Right renal pelvis (tissue), 4 donors: ENCODE data around the gene IP6K2. TPM values are rescaled to one million over a fixed set of nuclear protein-coding genes. Genes with fewer than 3 reads are reported as not detected.

Experiments used
- DNase-seq, 4 donors: peaks; one replicate each; pipeline ENCODE4 v3.0.0-alpha.2; 2013; ENCODE audit warnings: low read depth in 4 of 4, low spot score in 3 of 4, missing footprints in 1 of 4
- polyA plus RNA-seq, 4 donors: library from polyadenylated mRNA; unstranded; fragments of 120-200 nt; gene quantifications; one replicate each; pipeline ENCODE4 v1.2.1, GENCODE V29; 2013; ENCODE audit not compliant: insufficient read length in 4 of 4

The IP6K2 gene
- polyA plus RNA-seq, 4 donors: 183 to 280 (median 215) TPM

DNA sequence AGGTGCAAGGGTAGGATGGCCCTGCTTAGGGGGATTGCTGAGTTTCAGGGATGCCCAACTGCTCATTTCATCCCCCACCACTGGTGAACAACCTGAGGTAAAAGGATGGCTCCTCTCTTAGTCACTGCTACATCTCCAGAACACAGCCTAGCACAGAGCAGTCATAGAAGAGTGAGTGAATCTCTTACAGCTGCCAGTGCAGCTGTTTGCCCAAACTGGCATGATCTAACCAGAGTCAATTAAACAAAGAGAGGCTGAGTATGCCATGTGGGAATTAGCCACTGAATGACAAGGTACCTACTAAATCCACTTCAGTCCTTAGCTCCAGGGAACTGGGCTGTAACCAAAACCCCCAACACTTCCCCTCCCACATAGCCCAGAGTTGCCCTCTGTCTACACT, 24.5 kb downstream of the IP6K2 start:
- DNase-seq: no peak

DNA sequence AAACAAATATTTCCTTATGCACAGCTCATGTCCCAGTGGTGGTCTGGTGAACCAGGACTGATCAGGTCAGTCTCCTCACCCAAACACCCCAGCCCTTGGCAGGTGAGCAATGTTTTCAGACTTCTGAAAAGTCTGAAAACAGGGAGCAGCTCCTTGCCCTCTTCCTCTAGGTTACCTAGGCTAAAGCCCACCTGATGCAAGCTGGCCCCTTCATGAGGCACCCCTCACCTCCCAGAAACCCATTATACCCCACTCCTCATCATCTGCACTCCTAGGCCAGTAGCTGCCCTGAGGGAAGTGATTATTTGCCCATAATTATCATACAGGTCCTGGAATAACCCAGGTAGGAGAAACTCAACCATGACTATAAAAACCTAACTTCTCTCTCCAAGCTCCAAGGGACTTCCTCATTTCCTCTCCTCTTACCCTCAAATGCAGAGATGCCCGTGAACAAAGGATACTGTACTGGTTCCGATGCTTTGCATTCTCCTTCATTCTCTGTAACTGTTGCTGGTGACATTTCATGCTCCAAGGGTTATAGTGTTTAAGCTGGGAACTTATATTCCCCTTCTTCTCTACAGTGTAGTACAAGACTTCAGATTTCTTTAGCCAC, 26.1 kb downstream of the IP6K2 start:
- DNase-seq: no peak

DNA sequence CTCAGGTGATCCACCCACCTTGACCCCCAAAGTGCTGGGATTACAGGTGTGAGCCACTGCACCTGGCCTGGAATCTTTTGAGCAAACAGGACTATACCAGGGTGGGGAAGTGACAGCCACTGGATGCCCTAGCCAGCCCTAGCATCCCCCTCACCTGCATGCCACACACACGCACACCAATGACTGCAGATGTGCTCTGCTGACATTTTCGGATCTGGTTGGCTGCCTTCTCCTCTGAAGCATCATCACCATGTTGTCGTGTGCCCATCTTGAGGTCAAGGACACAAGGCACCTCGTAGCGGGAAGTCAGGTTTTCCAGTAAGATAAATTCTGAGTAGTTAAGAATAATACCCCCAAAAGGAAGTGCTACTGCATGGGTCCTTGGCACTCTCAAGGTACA, 27.6 kb downstream of the IP6K2 start:
- DNase-seq: no peak

DNA sequence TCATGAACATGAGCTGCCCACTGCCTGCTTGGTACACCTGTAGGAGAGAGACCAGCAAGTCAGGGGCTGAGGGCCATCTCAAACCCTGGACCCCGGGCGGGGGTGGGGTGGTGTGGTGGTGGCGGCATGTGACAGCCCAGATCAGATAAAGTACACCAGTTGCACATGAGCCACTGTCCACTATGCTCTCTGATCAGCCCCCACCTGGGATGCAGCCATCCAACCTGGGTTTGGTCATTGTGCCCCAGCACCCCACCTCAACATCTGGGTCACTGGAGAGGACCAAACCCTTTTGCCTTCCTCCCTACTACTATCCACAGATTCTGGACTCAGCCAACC, 28.3 kb downstream of the IP6K2 start:
- no peak for DNase-seq

DNA sequence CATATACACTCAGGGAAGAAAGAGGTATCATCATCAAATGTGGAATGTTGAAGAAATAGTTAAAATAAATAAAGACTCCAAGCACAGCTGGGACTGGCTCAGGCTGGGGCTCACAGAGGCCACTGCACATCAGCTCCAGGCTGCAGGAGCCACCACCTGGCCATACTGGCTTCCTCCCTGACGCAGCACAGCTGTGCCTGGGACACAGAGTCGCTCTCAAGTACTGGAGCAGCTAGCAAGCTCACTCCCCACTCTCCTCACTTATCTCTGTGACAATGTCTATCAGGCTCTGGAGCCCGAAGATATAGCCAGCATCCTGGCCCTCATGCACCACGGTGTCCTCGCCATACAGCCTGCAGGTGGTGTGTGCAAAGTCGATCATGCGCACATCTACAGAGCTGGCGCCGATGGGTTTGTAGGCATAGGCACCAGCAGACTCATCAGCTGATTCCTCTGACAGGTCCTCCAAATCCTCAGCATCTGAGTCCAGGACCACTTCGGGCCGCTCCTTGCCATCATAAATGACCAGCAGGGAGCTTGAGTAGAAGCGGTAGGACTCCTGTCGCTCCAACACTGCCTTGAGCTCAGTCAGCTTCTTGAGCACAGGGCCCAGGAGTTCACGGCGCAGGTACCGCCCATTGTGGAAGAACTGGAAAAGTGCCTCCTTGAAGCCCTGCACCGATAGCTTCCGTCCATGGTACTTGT, 28.8 kb downstream of the IP6K2 start:
- DNase-seq: no peak

DNA sequence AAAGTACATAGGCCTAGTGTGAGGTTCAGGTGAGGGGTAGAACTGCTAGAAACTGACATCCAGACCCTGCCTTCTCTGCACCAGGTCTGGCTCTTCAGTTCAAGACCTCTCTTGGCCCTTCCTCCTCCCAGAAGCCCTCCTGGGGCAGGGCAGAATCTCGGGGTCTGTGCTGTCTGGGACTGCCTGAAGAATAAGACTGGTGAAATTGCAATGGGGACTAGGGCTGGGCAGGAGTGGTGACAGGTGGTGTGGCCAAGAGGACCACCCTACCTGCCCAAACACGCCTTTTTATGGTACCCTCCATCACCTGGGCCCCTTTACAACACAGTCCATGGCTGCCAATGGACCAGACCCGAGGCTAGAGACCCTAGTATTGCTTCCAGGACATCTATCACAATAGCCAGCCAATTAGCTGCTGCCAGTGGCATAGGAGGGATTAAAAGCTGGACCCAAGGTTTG, 29.8 kb downstream of the IP6K2 start:
- no peak for DNase-seq

DNA sequence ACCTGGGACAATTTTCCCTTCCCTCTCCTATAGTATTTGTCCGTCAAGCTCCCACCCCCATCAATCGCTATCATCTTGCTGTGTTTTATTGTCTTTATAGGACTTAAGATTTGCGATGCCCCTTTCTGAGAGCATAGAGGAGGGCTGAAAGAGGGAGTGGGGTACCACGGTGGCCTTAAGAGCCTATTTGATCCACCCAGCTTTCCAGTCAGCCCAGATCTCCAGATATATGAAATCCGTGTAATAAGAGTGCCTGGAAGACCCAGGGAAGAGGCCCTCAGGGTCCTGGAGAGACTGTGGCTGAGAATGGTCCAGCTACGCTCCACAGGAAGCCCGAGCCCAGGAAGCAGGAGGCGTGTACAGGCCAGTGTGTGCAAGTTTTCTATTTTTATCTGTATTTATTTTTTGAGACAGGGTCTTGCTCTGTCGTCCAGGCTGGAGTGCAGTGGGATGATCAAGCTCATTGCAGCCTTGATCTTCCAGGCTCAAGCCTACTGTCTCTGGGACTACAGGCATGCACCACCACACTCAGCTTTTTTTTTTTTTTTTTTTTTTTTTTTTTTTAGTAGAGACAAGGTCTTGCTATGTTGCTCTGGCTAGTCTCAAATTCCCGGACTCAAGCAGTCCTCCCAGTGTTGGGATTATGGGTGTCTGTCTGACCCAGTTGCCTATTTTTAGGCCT, 30.3 kb downstream of the IP6K2 start:
- no peak for DNase-seq

DNA sequence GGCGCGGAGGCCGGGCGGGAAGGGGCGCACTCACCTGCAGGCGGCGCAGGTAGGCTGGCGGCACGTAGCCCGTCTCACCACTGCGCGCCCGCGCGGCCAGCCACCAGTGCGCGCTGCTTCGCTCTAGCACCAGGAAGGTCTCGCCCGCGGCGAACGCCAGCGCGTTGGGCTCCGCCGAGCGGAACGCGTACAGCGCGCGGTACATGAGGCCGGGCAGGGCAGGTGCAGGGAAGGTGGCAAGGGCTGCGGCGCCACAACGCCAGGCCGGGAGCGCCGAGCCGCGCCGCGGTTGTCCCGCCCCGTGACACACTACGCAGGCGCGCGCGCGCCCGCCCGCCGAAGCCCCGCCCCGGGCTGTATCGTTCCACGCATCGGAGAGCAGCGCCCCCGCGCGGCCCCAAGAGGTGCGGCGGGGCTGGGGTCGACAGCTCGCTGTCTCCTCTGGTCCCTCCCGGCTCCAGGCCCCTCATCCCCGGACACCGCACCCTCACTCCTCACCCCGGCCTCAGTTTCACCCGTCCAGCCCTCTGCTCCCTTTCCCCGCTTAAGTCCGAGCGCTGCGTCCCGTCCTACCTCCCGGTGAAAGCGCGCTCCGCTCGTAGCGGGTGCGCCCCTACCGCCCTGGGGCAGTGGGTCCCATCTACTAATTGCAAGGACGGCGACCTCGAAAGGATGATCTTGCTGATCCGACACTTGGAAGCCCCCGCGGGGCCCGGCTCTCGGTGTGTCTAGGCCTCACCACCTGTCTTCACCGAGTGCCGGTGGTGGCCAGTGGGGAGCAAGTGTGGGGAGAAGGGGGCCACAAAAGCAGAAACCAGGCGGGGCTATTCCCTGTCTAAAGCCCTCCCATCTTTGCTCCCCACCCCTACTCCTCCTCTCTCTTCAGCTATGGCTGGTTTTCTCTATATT, 31.2 kb downstream of the IP6K2 start, which contains the start of gene NCKIPSD:
TSS of gene NCKIPSD (minus strand) at position 313 of the 909 bp plus-strand sequence. CDS start at position 205, 108 bp downstream.
- peak; percentile 73 to 87 (median 77) for DNase-seq

DNA sequence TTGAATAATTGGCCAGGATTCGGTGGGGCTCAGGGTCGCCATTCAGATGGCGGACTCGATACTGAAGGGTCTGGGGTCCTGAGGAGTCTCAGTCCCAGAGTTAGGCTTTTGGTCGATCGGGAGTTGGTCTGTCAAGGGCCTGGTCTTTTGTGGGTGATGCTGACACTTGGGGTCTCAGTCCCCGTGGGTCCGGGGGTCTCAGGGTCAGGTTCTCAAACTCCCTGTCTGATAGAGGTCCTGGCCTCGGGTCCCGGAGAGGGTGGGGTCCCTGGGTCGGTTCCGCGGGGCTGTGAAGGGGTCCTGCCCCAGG, 31.8 kb downstream of the IP6K2 start:
- DNase-seq: no peak

DNA sequence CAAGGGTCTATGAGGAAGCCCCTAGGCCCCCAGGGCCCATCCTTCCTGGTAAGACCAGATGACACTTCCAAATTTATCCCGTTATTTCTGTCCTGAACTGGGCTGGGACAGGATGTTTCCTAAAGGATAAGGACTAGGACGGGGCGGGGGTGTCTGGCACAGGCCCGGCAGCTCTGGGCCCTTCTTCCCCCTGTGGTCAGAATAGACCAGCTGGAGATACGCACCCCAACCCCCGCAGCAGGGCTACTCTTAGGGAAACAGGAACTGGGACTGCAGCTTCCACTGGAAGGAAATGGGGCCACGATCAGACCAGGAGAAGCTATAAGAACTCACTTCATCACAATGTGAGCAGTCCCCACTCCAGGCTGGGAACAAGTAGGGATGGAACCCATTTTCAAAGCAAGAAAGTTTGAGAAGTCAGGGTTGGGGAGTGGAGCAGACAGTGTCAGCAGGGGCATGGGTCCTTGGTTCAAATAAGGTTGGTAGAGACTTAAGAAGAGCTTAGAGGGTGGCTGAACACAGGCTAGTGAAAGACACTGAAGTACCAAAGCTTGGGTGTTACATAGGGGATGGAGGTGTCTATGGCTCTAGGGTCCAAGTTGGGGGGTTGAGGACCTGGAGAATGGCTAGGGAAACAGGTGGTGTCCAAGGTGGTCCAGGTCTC, 32.4 kb downstream of the IP6K2 start:
- DNase-seq: no peak

DNA sequence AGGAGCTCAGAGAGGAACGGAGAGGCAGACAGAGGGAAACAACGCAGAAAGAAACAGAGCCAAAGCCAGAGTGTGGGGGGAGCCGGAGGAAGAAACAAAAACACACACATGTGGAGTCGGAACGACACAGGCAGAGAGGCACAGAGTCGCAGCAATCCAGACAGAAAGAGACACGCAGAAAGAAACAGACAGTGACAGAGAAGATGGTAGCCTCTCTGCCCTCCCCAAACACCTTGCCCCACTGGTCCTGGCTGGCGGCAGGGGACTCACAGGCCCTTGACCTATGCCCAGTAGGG, 33.0 kb downstream of the IP6K2 start:
- no peak for DNase-seq

DNA sequence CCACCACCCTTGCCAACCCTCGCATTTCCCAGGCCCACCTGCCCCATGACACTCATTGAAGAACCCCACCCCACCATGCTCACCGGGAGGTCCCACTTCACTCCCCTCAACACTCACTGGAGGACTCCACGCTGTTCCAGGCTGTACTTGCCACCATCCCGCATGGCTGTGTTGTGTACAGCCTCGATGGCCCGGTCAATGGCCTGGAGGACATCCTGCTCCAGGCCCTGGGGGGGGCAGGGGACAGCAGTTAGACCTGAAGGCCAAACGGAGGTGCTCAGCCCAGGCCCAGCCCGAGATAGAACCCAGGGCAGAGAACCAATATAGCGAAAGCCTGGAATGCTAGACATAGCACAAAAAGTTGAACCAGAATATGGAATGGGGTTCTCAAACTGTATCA, 34.2 kb downstream of the IP6K2 start:
- no peak for DNase-seq

DNA sequence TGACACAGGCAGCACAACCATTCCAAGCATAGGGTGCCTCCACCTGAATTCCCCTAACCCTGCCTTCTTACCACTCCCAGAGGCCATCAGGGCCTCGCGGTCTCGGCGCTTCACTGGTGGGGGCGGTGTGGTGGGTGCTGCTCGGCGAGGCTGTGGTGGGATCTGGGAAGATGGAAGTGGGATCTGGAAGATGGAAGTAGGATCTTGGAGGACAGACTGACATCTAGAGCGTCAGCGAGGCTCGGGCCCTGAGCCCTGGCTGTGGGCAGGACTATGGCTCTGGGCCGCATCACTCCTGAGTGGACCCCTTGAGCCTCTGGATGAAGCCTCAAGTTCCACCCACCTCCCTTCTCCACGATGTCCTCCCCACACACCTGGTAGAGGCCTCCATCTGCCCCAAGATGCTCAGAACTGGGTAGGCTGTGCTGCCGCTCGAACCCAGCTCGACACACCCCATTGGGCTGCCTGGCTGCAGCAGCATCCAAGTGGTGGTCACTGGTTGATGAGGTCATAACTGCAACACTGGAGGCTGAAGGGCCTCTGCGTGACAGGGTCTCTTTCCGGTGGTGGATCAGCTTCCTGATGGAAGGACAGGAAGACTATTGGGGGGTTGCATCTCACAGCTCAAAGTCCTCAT, 34.9 kb downstream of the IP6K2 start:
- no peak for DNase-seq

DNA sequence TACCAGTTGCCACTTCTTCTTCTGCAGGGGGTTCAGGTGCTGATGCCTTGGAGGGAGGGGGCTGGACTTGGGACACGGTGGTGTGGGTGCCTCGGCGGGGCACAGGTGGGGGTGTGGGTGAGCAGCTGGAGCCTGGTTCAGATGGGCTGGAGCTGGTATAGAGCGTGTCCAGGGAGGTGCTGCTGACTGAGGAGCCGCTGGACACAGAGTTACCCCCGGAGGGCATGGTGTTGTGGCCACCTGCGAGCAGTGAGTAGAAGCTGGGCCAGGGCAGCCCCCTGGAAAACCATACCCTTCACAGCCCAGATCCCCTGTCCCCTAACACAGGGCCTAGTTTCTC, 35.5 kb downstream of the IP6K2 start:
- no peak for DNase-seq

DNA sequence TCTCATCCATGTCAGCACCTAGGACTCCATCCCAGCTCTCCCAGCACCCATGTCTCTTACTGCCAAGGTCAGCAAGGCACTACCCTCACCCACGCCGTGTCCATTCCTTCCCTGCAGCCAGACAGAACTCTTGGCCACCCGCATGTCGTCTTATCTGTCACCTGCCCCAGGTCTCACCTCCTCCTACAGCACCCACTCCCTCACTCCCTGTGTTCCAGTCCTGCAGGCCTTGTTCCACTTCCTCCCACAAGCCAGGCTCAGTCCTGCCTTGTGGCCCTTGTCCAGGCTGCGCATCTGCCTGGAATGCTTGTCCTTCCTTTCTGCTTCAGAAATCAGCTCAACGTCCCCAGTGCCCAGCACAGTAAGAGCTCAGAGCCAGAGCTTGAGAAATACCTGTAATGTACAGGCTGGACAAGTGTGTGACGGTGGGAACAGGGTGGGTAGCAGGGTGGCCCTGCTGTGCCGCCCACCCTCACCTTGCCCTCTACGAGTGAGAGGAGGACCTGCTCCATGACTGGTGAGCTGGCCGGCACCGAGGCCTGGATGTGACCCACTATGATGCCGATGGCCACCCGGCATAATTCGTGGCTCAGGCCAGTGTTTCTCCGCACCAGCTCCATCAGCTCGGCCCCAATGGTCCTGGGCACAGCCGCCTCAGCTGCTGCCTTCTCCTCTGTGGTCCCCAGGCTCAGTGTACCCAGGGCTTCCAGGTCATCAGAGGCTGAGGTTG, 36.0 kb downstream of the IP6K2 start:
- DNase-seq: no peak

DNA sequence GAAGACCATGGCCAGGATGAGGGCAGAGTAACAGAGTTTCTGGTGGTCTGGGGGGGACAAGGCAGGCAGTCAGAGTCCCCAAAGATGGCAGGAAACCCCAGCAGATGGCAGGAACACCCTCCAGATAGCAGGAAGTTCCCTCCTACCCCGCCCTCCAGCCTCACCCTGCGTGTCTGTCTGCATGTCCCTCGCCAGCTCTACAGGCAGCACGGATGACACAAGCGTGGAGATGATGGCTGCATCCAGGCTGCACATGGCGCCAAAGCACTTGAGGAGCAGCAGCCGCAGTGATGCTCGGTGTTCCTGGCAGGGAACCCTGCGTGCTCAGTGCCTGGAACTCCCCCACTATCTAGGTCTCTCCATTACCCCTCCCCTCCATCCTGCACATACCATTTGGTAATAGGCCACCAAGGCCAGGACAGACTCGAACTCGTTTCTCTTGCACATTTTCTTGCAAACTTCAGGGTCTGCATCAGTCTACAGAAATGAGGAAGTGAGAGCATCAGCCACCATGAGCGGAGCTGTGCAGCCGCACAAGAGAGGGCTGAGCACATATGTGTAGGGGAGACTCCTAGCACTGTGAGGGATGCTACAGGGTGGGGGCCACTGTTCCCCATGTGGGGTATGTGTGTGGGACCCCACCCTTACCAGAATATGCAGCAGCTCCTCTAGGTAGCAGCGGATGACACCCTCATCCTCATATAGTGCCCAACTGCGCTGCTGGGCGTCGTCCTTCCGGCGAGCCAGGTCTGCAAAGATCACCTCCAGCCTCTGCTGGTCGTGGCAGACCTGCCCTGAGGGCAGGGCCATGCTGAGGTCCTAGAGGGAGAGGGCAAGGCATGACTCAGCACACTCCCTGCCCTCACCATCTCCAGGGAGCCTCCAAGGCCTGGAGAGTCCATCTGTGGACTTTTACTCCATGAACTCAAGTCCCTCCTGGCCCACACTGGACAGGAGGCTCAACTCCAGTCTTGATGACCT, 37.3 kb downstream of the IP6K2 start:
- DNase-seq: no peak

DNA sequence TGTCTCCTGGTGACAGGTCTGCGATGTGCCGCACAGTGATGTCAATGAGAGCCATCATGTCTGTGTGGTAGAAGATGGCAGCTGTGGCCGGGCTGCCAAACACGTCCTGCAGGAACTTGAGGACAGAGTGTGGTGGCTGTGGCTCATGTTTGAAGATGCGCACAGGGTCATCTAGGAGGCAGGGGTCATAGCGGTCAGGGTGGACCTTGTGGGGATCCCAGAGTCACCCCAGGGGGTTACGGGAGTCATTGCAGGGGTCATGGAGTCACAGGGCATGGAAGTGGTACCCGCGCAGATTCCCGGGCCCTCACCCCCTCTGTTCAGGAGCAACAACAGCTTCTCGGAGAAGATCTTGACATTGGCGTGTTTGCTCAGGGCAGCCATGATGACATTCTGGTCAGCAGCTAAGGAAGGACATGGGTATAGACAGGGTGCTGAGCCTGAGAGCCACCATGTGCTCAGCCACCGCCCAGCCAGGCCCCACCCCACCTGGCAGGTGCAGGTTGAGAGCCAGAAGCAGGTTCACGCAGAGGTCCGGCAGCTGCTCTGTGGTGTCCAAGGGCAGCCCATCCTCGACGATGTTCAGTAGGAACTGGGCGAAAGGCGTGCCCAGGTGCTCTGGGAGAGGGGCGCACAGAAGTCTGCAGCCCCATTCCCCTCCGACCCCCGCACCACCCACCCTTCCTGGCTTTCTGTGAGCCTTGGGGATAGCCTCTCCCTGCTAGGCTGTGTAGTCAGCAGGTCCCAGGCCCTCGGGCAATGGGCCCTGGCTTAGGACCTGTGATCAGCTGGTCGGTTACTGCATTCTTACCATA, 38.2 kb downstream of the IP6K2 start:
- DNase-seq: no peak

DNA sequence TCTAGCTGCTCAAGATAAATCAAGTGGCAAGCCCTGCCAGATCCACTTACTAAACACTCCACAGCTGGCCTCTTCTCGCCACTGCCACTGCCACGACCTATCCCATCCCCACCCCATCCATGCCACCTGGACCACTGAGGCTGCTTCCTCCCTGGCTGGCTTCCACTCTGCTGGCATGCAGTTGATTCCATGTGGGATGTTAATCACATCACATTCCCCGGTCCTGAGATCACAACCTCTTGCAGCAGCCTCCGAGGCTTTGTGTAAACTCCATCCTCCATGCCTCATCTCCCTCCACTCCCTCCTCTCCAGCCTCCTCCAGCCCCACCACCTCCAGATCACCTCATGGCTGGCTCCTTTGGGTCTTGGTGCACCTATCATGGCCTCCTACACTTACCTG, 39.0 kb downstream of the IP6K2 start:
- no peak for DNase-seq
